Measurements from ENCODE around the gene GRK2. TPM values are rescaled to one million over a fixed set of nuclear protein-coding genes. Genes with fewer than 3 reads are reported as not detected.

The GRK2 gene
- 36.5 and 39.3 TPM in 2 replicates for total RNA-seq

DNA sequence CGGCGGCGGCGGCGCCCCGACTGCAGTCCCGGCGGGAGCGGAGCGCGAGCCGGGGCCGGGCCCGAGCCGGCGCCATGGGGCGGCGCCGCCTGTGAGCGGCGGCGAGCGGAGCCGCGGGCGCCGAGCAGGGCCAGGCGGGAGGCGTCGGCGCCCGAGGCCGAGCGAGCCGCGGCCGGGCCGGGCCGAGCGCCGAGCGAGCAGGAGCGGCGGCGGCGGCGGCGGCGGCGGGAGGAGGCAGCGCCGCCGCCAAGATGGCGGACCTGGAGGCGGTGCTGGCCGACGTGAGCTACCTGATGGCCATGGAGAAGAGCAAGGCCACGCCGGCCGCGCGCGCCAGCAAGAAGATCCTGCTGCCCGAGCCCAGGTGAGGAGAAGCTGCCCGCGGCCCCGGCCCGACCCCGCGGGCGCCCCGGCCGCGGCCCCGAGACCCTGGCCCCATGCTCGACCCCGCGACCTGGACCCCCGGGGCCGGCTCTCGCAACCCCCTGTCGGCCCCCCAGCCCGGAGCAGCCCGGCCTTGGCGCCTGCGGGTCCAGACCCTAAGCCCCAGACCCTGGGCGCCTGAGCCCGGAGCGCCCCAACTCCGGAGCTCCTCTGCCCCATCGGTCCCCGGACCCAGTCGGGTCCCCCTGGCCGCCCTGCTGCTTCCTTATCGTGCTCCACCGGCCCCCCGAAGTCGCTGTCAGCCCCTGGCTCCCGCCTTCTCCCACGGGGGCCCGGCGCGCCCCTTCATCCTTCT lies at the start of gene GRK2:
TSS of gene GRK2 (plus strand) at position 25 of the 739 bp plus-strand sequence. CDS start at position 252, 227 bp downstream.

DNA sequence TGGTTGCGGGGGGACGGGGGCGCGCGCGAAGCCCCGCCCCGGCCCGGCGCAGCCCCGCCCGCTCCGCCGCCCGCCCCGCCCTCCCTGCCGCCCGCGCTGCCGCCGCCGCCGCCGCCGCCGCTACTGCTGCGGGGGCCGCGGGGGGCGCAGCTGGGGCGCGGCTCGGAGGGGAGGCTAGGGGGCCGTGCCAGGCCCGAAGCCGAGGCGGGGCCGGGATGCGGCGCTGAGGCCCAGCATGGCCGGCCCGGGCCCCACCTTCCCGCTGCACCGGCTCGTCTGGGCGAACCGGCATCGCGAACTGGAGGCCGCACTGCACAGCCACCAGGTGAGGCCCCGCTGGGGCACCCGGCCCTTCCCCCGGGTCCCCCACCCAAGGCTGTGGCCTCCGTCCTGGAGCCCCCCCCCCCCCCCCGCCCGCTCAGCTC lies 23.0 kb downstream of the GRK2 start, which contains the start of gene ANKRD13D:
TSS of gene ANKRD13D (plus strand) at position 78 of the 425 bp plus-strand sequence. CDS start at position 236, 158 bp downstream.

DNA sequence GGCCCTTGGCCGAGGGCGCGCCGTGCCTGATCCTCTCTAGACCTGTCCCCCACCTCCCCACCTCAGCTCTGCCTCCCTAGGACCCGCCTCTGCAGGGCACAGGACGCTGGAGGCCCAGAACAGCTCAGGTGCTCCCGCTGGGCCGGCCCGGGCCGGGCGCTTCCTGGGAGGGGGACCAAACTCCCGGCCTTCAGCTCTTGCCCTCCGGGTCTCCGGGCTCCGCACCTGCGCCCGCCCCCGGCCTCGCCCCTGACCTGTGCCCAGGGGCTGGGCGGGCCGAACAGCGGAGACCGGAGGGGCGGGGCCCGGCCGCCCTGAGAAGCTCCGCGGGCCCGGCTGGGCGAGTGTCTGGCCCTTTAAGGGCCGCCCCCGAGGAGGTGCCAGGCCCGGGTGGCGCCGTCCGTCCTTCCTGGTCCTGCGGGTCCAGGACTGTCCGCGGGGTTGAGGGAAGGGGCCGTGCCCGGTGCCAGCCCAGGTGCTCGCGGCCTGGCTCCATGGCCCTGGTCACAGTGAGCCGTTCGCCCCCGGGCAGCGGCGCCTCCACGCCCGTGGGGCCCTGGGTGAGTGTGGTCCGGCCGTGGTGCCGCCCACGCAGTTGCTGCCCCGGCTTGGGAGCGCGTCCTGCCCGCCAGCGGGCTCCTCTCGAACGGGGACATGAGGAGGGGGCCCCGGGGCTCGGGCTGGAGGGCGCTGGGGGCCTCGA lies 37.0 kb downstream of the GRK2 start, which contains the start of gene SSH3:
TSS of gene SSH3 (plus strand) at position 399 of the 703 bp plus-strand sequence. CDS start at position 495, 96 bp downstream.

Other genes with a start within 250 kb of the GRK2 start
- gene SYT12, start 243.3 kb upstream of the GRK2 start, total RNA-seq = 0.49 and 1.9 TPM in 2 replicates
- 38.5 and 94.6 TPM in 2 replicates for gene RHOD, start 209.6 kb upstream of the GRK2 start, total RNA-seq
- 28.2 and 39.9 TPM in 2 replicates for gene KDM2A, start 147.2 kb upstream of the GRK2 start, total RNA-seq
- 31.4 and 32.5 TPM in 2 replicates for gene ANKRD13D, start 22.8 kb downstream of the GRK2 start, total RNA-seq
- gene SSH3, start 37.1 kb downstream of the GRK2 start, total RNA-seq = 20.2 and 57.3 TPM in 2 replicates
- gene POLD4, start 87.1 kb downstream of the GRK2 start, total RNA-seq = 117 and 123 TPM in 2 replicates
- gene CLCF1, start 107.1 kb downstream of the GRK2 start, total RNA-seq = 17.8 and 29.8 TPM in 2 replicates
- gene RAD9A, start 125.5 kb downstream of the GRK2 start, total RNA-seq = 7.4 and 9.8 TPM in 2 replicates
- 266 and 298 TPM in 2 replicates for gene PPP1CA, start 135.4 kb downstream of the GRK2 start, total RNA-seq
- gene TBC1D10C, start 137.6 kb downstream of the GRK2 start, total RNA-seq = 0.33 and 0.76 TPM in 2 replicates
- 0.33 and 7.5 TPM in 2 replicates for gene CARNS1, start 149.2 kb downstream of the GRK2 start, total RNA-seq
- gene RPS6KB2, start 162.0 kb downstream of the GRK2 start, total RNA-seq = 55.7 and 76.3 TPM in 2 replicates
- gene PTPRCAP, start 171.2 kb downstream of the GRK2 start, total RNA-seq = 0.25 and 1.8 TPM in 2 replicates
- gene CORO1B, start 177.0 kb downstream of the GRK2 start, total RNA-seq = 145 and 203 TPM in 2 replicates
- not detected in 2 replicates for gene GPR152, start 186.3 kb downstream of the GRK2 start, total RNA-seq
- gene CABP4, start 188.9 kb downstream of the GRK2 start, total RNA-seq = not detected in 2 replicates
- 58.2 and 61.9 TPM in 2 replicates for gene TMEM134, start 202.8 kb downstream of the GRK2 start, total RNA-seq
- gene AIP, start 216.6 kb downstream of the GRK2 start, total RNA-seq = 59.2 and 87.3 TPM in 2 replicates
- 93.2 and 138 TPM in 2 replicates for gene PITPNM1, start 238.9 kb downstream of the GRK2 start, total RNA-seq
- gene CDK2AP2, start 241.7 kb downstream of the GRK2 start, total RNA-seq = 107 and 165 TPM in 2 replicates

All from mesangial cell (primary cell).